HepG2 (cell line): ENCODE measurements around the gene PPP2R2B. TPM values are rescaled to one million over a fixed set of nuclear protein-coding genes. Genes with fewer than 3 reads are reported as not detected.

Source experiments
- ATAC-seq: fragments of 200-7000 bp; cut with Tn5 transposase; 3 replicates; pipeline ENCODE4 v1.9.1; 2020; ENCODE audit warnings: mild to moderate bottlenecking, moderate library complexity
- BruUV-seq: library from RNA; stranded (reverse); fragments of 400-500 nt; replicated peaks from 2 replicates; lab custom pipeline; 2021; lab: Mats Ljungman, UMichigan
- CTCF ChIA-PET: fragments of 300-600 bp; formaldehyde crosslinking; extraction: SDS; loops from one replicate; lab custom pipeline; 2021; ENCODE audit warnings: low total read pairs, inconsistent platforms, low intra/inter-chr PET ratio; lab: Yijun Ruan, JAX
- POLR2A ChIA-PET: fragments of 350-600 bp; sonication (Branson Sonifier 250); formaldehyde crosslinking; loops from one replicate; lab custom pipeline; 2020; ENCODE audit warnings: antibody characterized with exemption, inconsistent platforms; lab: Yijun Ruan, JAX
- DNase-seq: peaks from one replicate; pipeline ENCODE4 v3.0.0-alpha.2; 2015; ENCODE audit warnings: low spot score
- FAIRE-seq: peaks from 3 replicates; lab custom pipeline; 2011; peaks lifted over from hg19 to GRCh38; lab: Jason Lieb, UNC
- H2AFZ ChIP-seq: one replicate; pipeline ENCODE4 v1.6.1; 2011; ENCODE audit warnings: low read length, inconsistent platforms
- H3K27ac ChIP-seq: fragments of 300-600 bp; 3 replicates; pipeline ENCODE4 v1.8.0; 2011; ENCODE audit warnings: mixed run types, mild to moderate bottlenecking, mixed read lengths, low read length, inconsistent platforms; ENCODE audit not compliant: insufficient read depth; ENCODE audit errors: extremely low read length
- H3K27me3 ChIP-seq, 2 experiments: fragments of 200-600 bp in 1 of 2; 2 replicates in 1 of 2; 3 replicates in 1 of 2; pipeline versions ENCODE4 v1.6.0 to v1.8.0; 2011; ENCODE audit warnings: low read length in 2 of 2, mild to moderate bottlenecking in 2 of 2, moderate library complexity in 2 of 2, inconsistent platforms in 1 of 2; ENCODE audit not compliant: insufficient read depth in 2 of 2, control insufficient read depth in 1 of 2
- H3K36me3 ChIP-seq, 2 experiments: fragments of 200-600 bp in 1 of 2; replicated peaks in 1 of 2; 2 replicates in 1 of 2; 3 replicates in 1 of 2; pipeline versions ENCODE4 v1.5.1 to v1.8.0; 2011; ENCODE audit warnings: low read length in 2 of 2, inconsistent platforms in 1 of 2; ENCODE audit not compliant: insufficient read depth in 2 of 2, control insufficient read depth in 1 of 2
- H3K4me1 ChIP-seq: 2 replicates; pipeline ENCODE4 v1.5.1; 2012; ENCODE audit warnings: low read length, inconsistent platforms; ENCODE audit not compliant: insufficient read depth
- H3K4me2 ChIP-seq: 2 replicates; pipeline ENCODE4 v1.6.0; 2011; ENCODE audit warnings: low read depth, low read length, inconsistent platforms
- H3K4me3 ChIP-seq, 3 experiments: fragments of 200-600 bp in 1 of 3; sonication (generic), shearing (Covaris generic) in 1 of 3; replicated peaks in 1 of 3; 2 replicates each; pipeline ENCODE4 v1.5.1; 2011 to 2016; ENCODE audit warnings: low read length in 3 of 3, inconsistent platforms in 2 of 3, low read depth in 2 of 3, mild to moderate bottlenecking in 2 of 3, control low read depth in 1 of 3, mixed read lengths in 1 of 3; ENCODE audit not compliant: insufficient read depth in 1 of 3
- H3K79me2 ChIP-seq: one replicate; pipeline ENCODE4 v1.6.1; 2011; ENCODE audit warnings: low read length, inconsistent platforms; ENCODE audit not compliant: insufficient read depth
- H3K9ac ChIP-seq: 2 replicates; pipeline ENCODE4 v1.6.0; 2011; ENCODE audit warnings: mild to moderate bottlenecking, low read depth, low read length, inconsistent platforms; ENCODE audit not compliant: insufficient read depth
- H3K9me3 ChIP-seq: 2 replicates; pipeline ENCODE4 v1.5.1; 2012; ENCODE audit warnings: mild to moderate bottlenecking, low read length
- H4K20me1 ChIP-seq: 2 replicates; pipeline ENCODE4 v1.6.0; 2011; ENCODE audit warnings: inconsistent platforms, mild to moderate bottlenecking, low read length, moderate library complexity; ENCODE audit not compliant: insufficient read depth
- CREM ChIP-seq, 2 experiments: sonication (generic) in 1 of 2; formaldehyde crosslinking in 1 of 2; IDR thresholded peaks; 2 replicates each; pipeline versions ENCODE4 v1.4.0 to v1.6.1; 2016 to 2020; ENCODE audit warnings: antibody characterized with exemption in 1 of 2, mild to moderate bottlenecking in 1 of 2, missing genetic modification reagents in 1 of 2
- NFRKB ChIP-seq: fragments of 450-650 bp; IDR thresholded peaks from 2 replicates; pipeline ENCODE4 v1.6.1; 2017
- REPIN1 ChIP-seq: sonication (generic); formaldehyde crosslinking; IDR thresholded peaks from 2 replicates; pipeline ENCODE4 v1.8.0; 2022; ENCODE audit warnings: missing genetic modification reagents, low read depth, mild to moderate bottlenecking, borderline replicate concordance
- ZNF546 ChIP-seq: sonication (generic); formaldehyde crosslinking; conservative IDR thresholded peaks from 2 replicates; pipeline ENCODE4 v1.8.1; 2023; ENCODE audit warnings: mild to moderate bottlenecking, missing genetic modification reagents
- WGBS: methylation state at CpG from one replicate; pipeline ENCODE4 v1.1.6; 2017; ENCODE audit warnings: low lambda C conversion rate; 5-methylcytosine and 5-hydroxymethylcytosine counted together
- in situ Hi-C: cut with HindIII; loops from 2 replicates; pipeline ENCODE4 v1.10.0; 2017; ENCODE audit warnings: low pct_unique_long_range_greater_than_20kb; ENCODE audit not compliant: extremely low pct_ligation_motif_present
- intact Hi-C: fragments of 100-400 bp; cut with micrococcal nuclease; formaldehyde crosslinking; loops from one replicate; pipeline ENCODE4 v1.10.0; 2022; ENCODE audit not compliant: unreplicated experiment
- polyA plus RNA-seq, 8 experiments: library from polyadenylated mRNA; depleted of rRNA in 3 of 8; stranded (reverse) in 7 of 8; unstranded in 1 of 8; fragments of >200 nt; fragmentation: Illumina TruSeq in 4 of 8; extraction: Trizol in 4 of 8; gene quantifications; 2 replicates each; pipeline versions ENCODE4 v1.2.1 to v1.2.3, GENCODE V29; 2011 to 2016; ENCODE audit warnings: low read depth in 4 of 8, missing spikeins in 1 of 8, mixed read lengths in 1 of 8; ENCODE audit not compliant: insufficient read depth in 1 of 8
- total RNA-seq, 5 experiments: library from RNA; depleted of rRNA; stranded (reverse); fragments of >200 nt; fragmentation: Illumina TruSeq; extraction: Trizol; gene quantifications; 2 replicates each; pipeline ENCODE4 v1.2.3, GENCODE V29; 2016; ENCODE audit warnings: low read depth in 1 of 5

The PPP2R2B gene
- total and polyA plus RNA-seq, 2 of the 13 experiments (the other 11 are each of a cell fraction or from before 2014, with no cell fraction given) = not detected

DNA sequence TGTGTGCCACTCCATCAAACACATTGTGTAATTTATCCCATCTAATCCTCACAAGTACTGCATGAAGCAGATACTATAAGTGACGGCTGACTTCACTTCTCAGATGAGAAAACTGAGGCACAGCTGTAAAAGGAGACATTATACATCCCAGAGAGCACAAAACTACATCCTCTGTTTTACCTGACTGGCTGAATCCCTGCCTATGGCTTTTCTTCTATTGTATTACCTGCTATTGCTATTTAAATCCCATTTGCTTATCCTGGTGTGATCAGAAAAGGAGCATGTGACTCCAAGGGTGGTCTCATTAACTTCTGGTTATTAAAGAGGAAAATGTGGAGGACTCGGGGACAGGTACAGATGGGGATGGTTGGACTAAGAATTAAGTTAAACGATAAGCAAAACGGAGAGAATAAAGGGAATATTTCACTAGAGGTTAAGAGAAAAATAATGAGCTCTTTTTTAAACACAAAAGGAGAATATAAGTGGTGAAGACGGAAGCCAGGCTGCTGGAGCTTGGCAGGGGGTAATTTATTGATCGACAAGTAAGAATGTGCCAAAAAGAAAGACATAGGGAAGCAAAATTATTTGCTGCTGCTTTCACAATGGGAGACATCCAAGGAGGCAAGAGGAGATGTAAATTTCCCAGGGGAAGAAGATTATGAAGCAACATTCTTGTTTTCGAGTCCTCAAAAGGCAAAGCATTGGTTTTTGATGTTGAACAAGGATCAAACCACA, 206.8 kb downstream of the PPP2R2B start:
- H4K20me1 ChIP-seq = no peaks in the 10 kb centered on the region
- no peaks in the 10 kb centered on the region for H3K9me3 ChIP-seq
- no peaks in the 10 kb centered on the region for H3K79me2 ChIP-seq
- DNase-seq (no peak), ATAC-seq (no peak), FAIRE-seq (no peak)
- no peak overlapping the region for H2AFZ ChIP-seq
- no peaks in the 10 kb centered on the region for H3K36me3 ChIP-seq
- intact Hi-C loops = no loop called here
- POLR2A ChIA-PET = no interaction called here
- TF ChIP-seq ZNF546 (CRISPR knock-in tag) = no peak
- no peak for TF ChIP-seq REPIN1 (CRISPR knock-in tag)
- no peak for TF ChIP-seq NFRKB
- H3K4me1 ChIP-seq = no peaks in the 10 kb centered on the region
- no peaks in the 10 kb centered on the region; a peak in 1 of 5 replicates for H3K27me3 ChIP-seq
- no peak overlapping the region for H3K27ac ChIP-seq
- H3K4me3 ChIP-seq = no peak overlapping the region
- 7% methylated on average over 7 of the region's 7 CpGs for WGBS
- BruUV-seq = no TSS peak
- no peak overlapping the region for H3K9ac ChIP-seq
- in situ Hi-C loops = loop anchor here (25.0 kb wide), 1 partner anchor 516 kb away; no protein-coding TSS in a partner anchor
- no peak overlapping the region for H3K4me2 ChIP-seq
- CTCF ChIA-PET = no interaction called here

DNA sequence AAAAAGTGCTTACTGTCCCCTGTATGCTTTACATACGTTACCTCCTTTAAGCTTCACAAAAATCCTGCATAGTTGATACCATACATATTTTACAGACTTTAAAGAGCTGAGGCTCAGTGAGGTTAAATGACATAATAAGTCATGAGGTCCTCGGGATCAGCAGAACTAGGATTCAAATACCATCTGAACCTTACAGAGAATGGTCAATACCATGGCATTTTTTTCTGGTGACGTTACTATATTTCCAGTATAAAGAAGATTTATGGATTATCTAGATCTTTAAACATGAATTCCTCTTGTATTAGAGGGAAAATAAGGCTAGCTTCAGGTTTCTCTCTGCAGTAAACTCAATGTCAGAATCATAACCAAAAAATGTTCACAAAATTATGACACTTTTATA, 208.9 kb downstream of the PPP2R2B start:
- FAIRE-seq (no peak), DNase-seq (no peak), ATAC-seq (no peak)
- H3K79me2 ChIP-seq = no peaks in the 10 kb centered on the region
- no peaks in the 10 kb centered on the region for H3K36me3 ChIP-seq
- no peak overlapping the region for H2AFZ ChIP-seq
- H3K27me3 ChIP-seq = no peaks in the 10 kb centered on the region
- no peaks in the 10 kb centered on the region for H3K9me3 ChIP-seq
- H3K4me2 ChIP-seq = no peak overlapping the region
- WGBS = 5% methylated on average over 3 of the region's 3 CpGs
- POLR2A ChIA-PET = no interaction called here
- no peak for TF ChIP-seq CREM (IDR thresholded peaks at IDR 0.05)
- no peak for TF ChIP-seq CREM (CRISPR knock-in tag; IDR thresholded peaks at IDR 0.05)
- no peak overlapping the region for H3K27ac ChIP-seq
- intact Hi-C loops = no loop called here
- no peaks in the 10 kb centered on the region for H4K20me1 ChIP-seq
- CTCF ChIA-PET = no interaction called here
- BruUV-seq = no TSS peak
- H3K4me1 ChIP-seq = no peaks in the 10 kb centered on the region
- no peak overlapping the region for H3K4me3 ChIP-seq
- in situ Hi-C loops = loop anchor here (25.0 kb wide), 1 partner anchor 518 kb away; no protein-coding TSS in a partner anchor
- no peak overlapping the region for H3K9ac ChIP-seq
